HG03439 (cell line): ENCODE results near the gene NAPEPLD.
"Not testable (repeated sequence)": the region's sequence is repeated elsewhere in the genome, so short reads cannot be mapped to it uniquely, and the experiment has no call there.

Experiments
- ATAC-seq: cut with Tn5 transposase; IDR thresholded peaks from one replicate; pipeline ENCODE4 v1.9.1; 2021; ENCODE audit warnings: mild to moderate bottlenecking, moderate library complexity; ENCODE audit not compliant: unreplicated experiment

NAPEPLD gene

GRCh38 chr7:103071000-103071399 is 77.9 kb downstream of the NAPEPLD start:
- no peak for ATAC-seq

GRCh38 chr7:103068414-103069403 is 80.2 kb downstream of the NAPEPLD start:
- no peak for ATAC-seq

- ATAC-seq = no peak
These were observed 83.2 kb downstream of the NAPEPLD start for GRCh38 chr7:103065667-103066066.

GRCh38 chr7:103063895-103064294 is 85.0 kb downstream of the NAPEPLD start:
- ATAC-seq = no peak

- no peak for ATAC-seq
These were observed 89.4 kb downstream of the NAPEPLD start for GRCh38 chr7:103059471-103059870.

GRCh38 chr7:103058122-103058521 is 90.8 kb downstream of the NAPEPLD start:
- no peak for ATAC-seq

- ATAC-seq = not testable (repeated sequence)
These were observed 92.9 kb downstream of the NAPEPLD start for GRCh38 chr7:103056006-103056405.

- no peak for ATAC-seq
These were observed 97.4 kb downstream of the NAPEPLD start for GRCh38 chr7:103051519-103051918.
